ENCODE measurements around the gene TLL2.

TLL2 gene

GRCh38 chr10:96452494-96453153 is 61.1 kb downstream of the TLL2 start:
- DNase-seq (ENCODE audit: low read depth): no peak
- no peak for TF ChIP-seq CTCF (conservative IDR thresholded peaks at IDR 0.05; ENCODE audit: low read depth, low read length)

GRCh38 chr10:96450529-96451207 is 63.1 kb downstream of the TLL2 start:
- H3K4me3 ChIP-seq (ENCODE audit: low read length): no peak overlapping the region
- TF ChIP-seq CTCF (conservative IDR thresholded peaks at IDR 0.05; ENCODE audit: low read depth, low read length): no peak
- DNase-seq (ENCODE audit: low read depth): no peak

More at GRCh38 chr10:96452494-96453153, 61.1 kb downstream of the TLL2 start:
- H3K4me3 ChIP-seq (ENCODE audit: low read length): no peak overlapping the region

GRCh38 chr10:96448558-96448957 is 65.2 kb downstream of the TLL2 start:
- no peak for TF ChIP-seq CTCF (conservative IDR thresholded peaks at IDR 0.05; ENCODE audit: low read depth, low read length)
- H3K4me3 ChIP-seq (ENCODE audit: low read length): no peak overlapping the region
- DNase-seq (ENCODE audit: low read depth): no peak

- TF ChIP-seq CTCF (conservative IDR thresholded peaks at IDR 0.05; ENCODE audit: low read depth, low read length): no peak
- no peak overlapping the region for H3K4me3 ChIP-seq (ENCODE audit: low read length)
- DNase-seq (ENCODE audit: low read depth): no peak
These were observed 65.7 kb downstream of the TLL2 start for GRCh38 chr10:96448021-96448457.

- no peak for TF ChIP-seq CTCF (conservative IDR thresholded peaks at IDR 0.05; ENCODE audit: low read depth, low read length)
- no peak for DNase-seq (ENCODE audit: low read depth)
- no peak overlapping the region for H3K4me3 ChIP-seq (ENCODE audit: low read length)
These were observed 66.6 kb downstream of the TLL2 start for GRCh38 chr10:96446966-96447596.

GRCh38 chr10:96441987-96442643 is 71.6 kb downstream of the TLL2 start:
- no peak for TF ChIP-seq CTCF (conservative IDR thresholded peaks at IDR 0.05; ENCODE audit: low read depth, low read length)
- DNase-seq (ENCODE audit: low read depth): no peak
- H3K4me3 ChIP-seq (ENCODE audit: low read length): no peak overlapping the region
